ENCODE measurements around the gene BCO2.
"Not testable (repeated sequence)": the region's sequence is repeated elsewhere in the genome, so short reads cannot be mapped to it uniquely, and the experiment has no call there.

BCO2 gene, protein sequence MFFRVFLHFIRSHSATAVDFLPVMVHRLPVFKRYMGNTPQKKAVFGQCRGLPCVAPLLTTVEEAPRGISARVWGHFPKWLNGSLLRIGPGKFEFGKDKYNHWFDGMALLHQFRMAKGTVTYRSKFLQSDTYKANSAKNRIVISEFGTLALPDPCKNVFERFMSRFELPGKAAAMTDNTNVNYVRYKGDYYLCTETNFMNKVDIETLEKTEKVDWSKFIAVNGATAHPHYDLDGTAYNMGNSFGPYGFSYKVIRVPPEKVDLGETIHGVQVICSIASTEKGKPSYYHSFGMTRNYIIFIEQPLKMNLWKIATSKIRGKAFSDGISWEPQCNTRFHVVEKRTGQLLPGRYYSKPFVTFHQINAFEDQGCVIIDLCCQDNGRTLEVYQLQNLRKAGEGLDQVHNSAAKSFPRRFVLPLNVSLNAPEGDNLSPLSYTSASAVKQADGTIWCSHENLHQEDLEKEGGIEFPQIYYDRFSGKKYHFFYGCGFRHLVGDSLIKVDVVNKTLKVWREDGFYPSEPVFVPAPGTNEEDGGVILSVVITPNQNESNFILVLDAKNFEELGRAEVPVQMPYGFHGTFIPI

DNA sequence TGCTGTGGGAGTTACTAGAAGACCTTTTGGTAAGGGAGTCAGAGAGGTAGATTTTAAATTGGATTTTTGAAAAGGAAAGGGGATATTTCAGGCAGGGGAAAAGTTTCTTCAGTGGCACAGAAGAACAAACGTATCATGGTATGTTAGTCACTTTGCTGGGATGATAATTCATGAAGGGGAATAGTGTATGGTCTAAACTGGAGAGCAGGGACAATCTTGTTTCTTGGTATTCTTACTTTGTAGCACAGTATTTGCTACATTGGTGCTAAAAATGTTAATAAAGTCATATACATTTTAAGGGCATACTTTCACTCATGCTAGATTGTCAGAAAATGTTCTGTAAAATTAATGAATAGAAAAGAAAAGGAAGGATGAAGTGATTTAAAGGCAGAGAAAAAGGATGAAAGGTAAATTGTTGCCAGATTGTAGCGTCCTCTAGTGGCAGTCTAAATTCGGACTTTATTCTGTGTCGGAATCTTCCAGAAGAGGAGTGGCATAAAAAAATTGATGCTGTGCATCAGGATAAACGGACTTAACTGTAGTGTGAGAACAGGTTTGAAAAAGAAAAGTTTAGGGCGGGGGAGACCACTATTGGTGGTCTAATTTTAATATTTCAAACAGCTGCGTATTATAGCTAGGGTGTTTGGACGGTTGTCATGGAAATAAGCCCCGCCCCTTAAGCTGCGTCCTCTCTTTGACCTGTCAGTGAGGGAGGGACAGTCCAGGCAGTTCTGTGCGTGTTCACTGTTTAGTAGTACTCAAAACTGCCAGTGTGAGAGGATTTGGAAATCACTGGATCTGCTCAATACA, at the start of gene BCO2:
BCO2 (plus strand) TSS at position 724 of the 810 bp plus-strand sequence. CDS start 90 bp downstream, outside the sequence.
- DNase-seq, result peak; percentile 47 to 51

DNA sequence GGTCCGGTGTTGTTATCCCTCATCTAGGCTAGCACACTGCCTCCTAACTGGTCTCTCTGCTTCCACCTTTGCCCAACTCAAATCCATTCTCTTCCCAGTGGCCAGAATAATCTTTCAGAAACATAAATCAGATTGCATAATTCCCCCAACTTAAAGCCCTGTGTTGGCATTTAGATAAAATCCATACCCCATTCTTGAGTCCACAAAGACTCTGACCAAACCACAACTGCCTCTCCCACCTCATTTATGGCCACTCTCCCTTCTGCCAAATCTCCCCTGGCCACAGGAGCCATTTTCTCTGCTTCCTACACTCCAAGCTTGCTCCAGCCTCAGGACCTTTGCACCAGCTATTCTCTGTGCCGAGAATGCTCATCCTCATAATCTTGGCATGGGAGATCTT, 48.3 kb upstream of the BCO2 start:
- DNase-seq, result no peak

- DNase-seq, result no peak
These were observed 46.7 kb upstream of the BCO2 start for GRCh38 chr11:112128483-112129121.

DNA sequence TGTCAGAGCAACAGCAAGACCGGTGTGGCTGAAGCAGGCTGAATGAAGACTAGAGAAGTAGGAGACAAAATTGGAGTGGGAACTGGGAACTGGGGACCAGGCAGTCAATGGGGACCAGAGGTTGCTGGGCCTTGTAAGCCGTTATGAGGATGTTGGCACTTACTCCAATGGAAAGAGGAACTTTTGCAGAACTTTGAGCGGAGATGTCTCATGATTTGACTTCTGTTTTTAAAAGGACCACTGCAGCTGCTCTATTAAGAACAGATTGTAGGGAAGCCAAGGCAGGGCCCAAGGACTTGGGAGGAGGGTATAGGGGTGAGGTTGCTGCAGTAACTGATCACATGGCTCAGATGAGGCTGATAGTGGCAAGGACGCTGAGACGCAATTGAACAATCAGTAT, 45.7 kb upstream of the BCO2 start:
- no peak for DNase-seq

DNA sequence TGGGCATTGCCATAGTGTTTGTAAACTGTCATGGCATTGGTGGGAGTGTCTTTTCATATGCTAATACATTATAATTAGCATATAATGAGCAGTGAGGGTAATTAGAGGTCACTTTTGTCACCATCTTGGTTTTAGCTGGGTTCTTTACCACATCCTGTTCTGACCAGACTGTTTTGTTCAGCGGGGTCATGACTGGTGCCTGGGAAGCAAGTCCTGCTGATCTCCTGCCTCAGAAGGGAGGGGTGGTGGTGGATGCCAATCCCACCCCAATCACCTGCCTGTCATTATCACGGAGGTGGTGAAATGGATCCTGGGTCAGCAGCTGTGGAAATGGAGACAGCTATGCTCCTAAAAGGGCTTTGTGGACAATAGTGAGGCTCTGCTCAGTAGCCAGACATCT, 42.6 kb upstream of the BCO2 start:
- DNase-seq, result no peak

DNA sequence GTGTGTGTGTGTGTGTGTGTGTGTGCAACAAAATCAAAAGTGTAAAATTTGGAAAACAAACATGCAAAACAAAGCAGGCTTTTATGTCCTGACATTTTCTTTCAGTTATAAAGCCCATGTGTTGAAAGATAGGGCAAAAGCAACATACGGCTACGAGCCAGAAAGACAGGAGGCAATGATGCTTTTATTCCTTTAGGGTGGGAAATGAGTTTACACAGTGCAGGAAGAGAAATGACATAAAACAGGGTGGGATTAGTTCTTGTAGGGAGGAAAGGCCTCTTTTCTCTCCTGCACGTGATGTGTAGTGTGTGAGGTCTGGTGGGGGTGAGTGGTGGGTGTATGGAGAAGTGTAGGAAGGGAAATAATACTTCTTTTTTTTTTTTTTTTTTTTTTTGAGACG, 40.8 kb upstream of the BCO2 start:
- no peak for DNase-seq

- no peak for DNase-seq
These were observed 31.7 kb upstream of the BCO2 start for GRCh38 chr11:112143597-112143996.

DNA sequence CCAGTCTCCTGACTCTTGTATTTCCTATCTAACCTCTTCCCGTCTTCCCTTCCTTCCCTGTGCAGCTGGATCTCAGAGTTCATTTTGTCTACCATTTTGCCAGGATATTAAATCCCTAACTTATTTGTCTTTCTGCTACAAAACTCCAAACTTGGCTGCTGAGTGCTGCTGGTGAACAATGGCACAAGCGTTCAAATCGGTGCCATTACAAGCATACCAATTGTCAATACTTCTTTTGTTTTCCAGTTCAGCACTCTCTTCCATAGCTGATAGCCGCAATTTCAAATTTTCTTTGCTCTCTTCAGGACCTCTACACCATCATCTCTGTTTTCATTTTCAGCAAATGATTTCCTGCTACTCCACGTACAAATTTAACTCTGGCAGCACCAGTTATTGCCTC, 24.8 kb upstream of the BCO2 start:
- no peak for DNase-seq

GRCh38 chr11:112156153-112156955, 19.0 kb upstream of the BCO2 start:
- no peak for DNase-seq

- no peak for DNase-seq
These were observed 18.2 kb upstream of the BCO2 start for GRCh38 chr11:112156956-112157766.

GRCh38 chr11:112159098-112160065, 15.9 kb upstream of the BCO2 start:
- DNase-seq, result no peak

GRCh38 chr11:112160091-112160848, 15.0 kb upstream of the BCO2 start:
- no peak for DNase-seq

DNA sequence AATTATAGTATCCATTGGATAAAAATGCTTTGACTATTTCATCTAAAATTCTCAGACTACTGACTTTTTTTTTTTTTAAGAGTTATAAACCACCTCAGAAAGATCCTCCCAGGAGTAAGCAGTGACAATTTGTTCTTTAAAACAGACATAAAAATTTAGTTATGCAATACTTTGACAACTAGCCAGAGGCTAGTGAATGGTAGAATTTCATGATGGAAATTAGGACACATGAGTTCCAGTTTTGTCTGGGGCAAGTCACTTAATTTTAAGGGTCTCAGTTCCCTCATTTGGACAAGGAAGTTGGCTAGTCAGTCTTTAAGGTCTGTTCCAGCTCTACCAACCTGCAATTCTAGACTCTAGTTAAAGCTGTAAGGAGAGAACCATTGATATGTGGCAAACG, 14.3 kb upstream of the BCO2 start:
- no peak for DNase-seq

DNA sequence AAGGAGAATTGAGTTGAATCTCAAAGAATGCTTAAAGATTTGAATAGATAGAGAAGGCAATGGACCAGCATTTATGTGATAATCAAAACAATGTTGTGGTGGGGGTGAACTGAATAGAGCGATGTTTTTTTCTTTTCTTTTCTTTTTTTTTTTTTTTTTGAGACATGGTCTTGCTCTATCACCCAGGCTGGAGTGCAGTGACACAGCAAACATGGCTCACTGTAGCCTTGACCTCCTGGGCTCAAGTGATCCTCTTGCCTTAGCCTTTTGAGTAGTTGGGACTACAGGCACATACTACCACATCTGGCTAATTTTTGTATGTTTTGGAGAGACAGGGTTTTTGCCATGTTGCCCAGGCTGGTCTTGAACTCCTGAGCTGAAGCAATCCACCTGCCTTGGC, 13.1 kb upstream of the BCO2 start:
- DNase-seq, result not testable (repeated sequence)

DNA sequence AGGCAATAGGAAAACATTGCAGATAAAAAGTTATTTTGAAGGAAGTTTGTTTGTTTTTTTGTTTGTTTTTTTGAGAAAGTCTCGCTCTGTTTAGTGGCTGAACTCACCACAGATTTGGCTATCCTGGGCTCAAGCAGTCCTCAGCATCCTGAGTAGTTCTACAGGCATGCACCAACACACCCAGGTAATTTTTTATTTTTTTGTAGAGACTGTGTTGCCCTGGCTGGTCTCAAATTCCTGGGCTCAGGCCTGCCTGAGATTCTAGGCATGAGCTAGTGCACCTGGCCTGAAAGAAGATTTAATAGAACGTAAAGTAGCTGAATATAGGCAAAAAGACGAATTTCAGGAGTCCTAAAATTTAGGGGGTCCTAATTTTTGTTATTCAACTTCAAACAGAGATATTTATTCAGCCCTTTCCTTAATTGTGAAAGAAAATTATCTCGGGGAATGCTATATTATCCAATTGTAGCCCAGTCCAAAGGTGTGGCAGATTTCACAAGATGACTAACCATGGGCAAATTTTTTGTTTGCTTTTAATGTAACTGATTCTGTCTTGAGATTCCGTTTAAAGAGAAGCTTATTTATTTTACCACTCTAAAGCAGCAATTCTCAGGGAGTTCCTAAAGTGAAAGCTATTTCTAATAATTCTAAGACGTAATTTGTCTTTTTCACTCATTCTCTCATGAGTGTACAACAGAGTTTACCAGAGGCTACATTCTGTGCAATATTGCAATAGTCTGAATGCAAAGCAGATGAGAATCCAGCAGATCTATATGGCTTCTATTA, 12.4 kb upstream of the BCO2 start:
- DNase-seq, result no peak

GRCh38 chr11:112163875-112164685, 11.2 kb upstream of the BCO2 start, which contains the start of gene IL18:
IL18 (minus strand) TSS chr11:112164094; CDS start chr11:112155053, 9,041 bp downstream.
- no peak for DNase-seq

DNA sequence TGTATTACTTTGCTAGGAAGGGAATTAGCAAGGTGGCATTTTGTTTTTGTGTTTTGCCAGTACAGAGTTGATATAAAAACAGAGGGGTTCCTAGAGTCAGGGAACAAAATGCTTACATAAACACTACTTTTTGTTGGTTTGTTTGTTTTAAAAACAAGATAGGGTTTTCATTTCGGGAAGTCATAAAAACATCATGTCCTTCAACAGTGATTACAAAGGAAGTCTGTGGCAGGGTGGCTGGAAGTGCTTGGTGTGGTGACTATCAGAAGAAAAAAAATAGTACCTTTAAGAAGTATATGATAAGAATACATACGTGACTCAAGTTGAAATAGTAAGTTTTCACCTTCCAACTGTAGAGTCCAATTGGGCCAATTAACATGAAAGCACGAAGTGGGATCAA, 10.3 kb upstream of the BCO2 start:
- DNase-seq, result no peak

DNA sequence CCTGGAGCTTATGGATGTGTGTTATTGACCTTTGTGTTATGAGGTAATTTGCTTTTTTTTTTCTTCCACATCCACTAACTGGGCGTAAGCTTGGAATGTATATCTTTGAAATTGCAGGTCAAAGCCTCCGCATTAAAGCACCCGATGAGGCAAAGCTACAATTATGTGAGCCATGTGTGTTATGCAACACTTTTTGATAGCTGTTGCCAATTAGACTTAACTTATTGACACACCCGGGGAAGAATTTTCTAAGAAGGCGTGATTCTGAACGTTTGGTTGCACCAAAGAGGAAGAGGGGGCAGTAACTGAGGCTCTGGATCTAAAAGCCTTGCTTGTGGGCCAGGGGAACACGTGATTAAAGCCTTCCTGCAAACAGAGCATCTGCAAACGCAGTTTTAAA, 8.8 kb upstream of the BCO2 start:
- no peak for DNase-seq

Measured in stimulated activated CD4-positive, alpha-beta T cell treated with anti-CD3 and anti-CD28 coated beads, Interleukin-2, amount 100 ng/mL, for 24 hours (primary cell).